Measurements from ENCODE around the gene OGFRL1. TPM values are rescaled to one million over a fixed set of nuclear protein-coding genes. Genes with fewer than 3 reads are reported as not detected.
"Not testable (repeated sequence)": the region's sequence is repeated elsewhere in the genome, so short reads cannot be mapped to it uniquely, and the experiment has no call there.

OGFRL1 gene
- 9.4 TPM for total RNA-seq

GRCh38 chr6:71288228-71289038 lies at the start of gene OGFRL1:
OGFRL1 (plus strand) TSS chr6:71288811; CDS start chr6:71288937, 126 bp downstream.
- peak; percentile 72 for DNase-seq (ENCODE audit: low spot score)

DNA sequence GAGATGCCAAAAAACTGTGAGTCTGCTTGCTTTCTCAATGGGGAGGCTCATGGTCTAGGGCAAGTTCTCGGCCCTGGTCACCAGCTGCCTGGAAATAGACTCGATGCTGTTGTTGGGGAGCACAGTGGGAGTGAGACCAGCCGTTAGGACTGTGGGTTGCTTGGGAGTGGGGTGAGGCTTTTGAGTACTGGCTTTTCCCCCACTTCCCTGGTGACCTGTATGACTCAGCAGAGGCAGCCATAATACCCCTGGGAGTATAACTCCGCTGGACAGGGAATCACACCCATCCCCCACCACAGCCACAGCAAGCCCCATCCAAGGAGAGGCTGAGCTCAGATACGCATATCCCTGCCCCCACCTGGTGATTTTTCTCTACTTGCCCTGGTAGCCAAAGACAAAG lies 48.9 kb upstream of the OGFRL1 start:
- no peak for DNase-seq (ENCODE audit: low spot score)

DNA sequence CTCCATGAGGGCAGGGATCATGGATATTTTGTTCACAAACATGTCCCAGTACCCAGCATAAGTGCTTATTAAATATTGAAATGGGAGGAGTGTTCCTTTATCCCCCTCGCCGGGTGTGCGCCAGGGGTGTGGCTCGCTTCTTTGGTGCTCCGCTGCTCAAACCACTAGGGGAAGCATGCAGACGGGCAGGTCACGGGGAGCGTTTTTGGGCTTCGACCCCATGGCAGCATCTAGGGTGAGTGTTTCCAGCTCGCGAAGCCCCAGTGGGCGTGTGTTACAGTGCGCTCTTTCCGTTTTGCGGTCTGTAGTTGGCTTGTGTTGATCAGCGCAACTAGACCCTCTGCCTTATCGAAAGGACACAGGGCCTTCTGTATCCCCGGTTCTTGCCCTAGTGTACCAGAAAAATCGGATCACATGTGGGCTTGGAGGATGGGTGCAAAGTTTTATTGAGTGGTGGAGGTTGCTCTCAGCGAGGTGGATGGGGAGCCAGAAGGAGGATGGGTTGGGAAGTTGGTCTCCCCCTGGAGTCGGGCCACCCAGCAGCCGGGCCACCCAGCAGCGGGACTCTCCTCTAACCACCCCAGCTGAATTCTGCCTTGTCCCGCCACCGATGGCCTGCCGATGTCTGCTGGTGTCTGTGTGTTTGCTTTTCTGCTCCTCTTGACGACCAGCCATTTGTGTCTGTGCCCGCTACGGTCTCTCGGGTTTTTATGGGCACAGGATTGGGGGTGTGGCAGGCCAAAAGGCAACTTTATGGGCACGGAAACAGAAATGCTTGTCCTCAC lies 43.2 kb upstream of the OGFRL1 start:
- DNase-seq (ENCODE audit: low spot score): no peak

DNA sequence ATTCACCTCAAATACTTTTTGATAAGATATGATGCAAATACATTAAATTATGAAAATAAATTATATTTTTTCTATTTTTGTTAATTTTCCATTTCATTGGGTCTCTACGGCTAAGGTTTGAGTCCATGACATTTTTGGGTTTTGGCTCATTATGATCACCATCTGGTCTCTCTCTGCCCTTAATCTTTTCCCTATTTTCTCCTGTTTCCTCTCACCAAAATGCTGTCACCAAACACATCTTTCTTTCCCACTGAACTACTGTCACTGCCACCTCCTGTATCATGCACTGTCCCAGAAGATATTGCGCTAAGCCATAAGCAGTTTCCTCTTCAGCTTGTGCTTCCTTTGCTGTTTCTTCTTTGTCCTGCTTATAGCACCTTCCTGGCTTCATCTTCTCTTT lies 42.0 kb upstream of the OGFRL1 start:
- DNase-seq (ENCODE audit: low spot score): no peak

GRCh38 chr6:71248306-71248765 lies 40.3 kb upstream of the OGFRL1 start:
- DNase-seq (ENCODE audit: low spot score): no peak

GRCh38 chr6:71248878-71249544 lies 39.6 kb upstream of the OGFRL1 start:
- DNase-seq (ENCODE audit: low spot score): no peak

- DNase-seq (ENCODE audit: low spot score): no peak
Observed at GRCh38 chr6:71250099-71250602, 38.5 kb upstream of the OGFRL1 start.

- no peak for DNase-seq (ENCODE audit: low spot score)
Observed at GRCh38 chr6:71252410-71252809, 36.2 kb upstream of the OGFRL1 start.

DNA sequence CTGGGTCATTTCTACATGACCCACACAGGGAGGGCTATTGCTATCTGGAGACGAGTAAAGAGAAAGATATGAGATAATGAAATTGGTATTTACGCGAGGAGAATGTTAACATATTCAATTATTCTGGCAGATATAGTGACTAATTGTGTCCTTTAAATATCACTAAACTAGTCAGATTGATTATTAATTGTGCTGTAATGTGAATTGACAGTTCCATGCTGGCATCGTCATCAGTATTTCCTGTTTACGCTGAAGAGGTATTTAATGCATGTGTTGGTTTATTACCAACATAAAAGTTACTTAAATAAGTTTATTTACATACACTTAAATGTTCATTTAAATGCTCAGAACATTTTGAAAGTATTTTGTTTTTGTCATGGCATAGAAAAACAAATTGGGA lies 35.7 kb upstream of the OGFRL1 start:
- no peak for DNase-seq (ENCODE audit: low spot score)

DNA sequence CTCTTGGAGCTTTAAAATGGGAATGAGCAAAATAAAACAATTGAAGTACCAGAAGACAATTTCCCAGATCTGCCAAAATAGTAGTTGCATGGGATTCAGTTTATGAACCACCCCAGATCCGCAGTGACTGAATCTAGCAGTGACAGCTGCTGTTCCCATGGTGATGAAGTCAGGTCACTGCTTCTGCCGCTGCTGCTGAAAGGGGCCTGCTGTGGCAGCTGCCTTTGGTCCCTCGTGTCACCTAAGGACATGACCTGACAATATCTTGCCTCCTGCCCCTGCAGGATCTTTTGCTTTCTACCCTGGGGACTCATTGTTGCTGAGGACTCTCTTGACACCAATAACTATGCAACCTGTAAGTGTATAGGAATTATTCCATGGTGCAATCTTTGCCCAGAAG lies 34.3 kb upstream of the OGFRL1 start:
- DNase-seq (ENCODE audit: low spot score): no peak

DNA sequence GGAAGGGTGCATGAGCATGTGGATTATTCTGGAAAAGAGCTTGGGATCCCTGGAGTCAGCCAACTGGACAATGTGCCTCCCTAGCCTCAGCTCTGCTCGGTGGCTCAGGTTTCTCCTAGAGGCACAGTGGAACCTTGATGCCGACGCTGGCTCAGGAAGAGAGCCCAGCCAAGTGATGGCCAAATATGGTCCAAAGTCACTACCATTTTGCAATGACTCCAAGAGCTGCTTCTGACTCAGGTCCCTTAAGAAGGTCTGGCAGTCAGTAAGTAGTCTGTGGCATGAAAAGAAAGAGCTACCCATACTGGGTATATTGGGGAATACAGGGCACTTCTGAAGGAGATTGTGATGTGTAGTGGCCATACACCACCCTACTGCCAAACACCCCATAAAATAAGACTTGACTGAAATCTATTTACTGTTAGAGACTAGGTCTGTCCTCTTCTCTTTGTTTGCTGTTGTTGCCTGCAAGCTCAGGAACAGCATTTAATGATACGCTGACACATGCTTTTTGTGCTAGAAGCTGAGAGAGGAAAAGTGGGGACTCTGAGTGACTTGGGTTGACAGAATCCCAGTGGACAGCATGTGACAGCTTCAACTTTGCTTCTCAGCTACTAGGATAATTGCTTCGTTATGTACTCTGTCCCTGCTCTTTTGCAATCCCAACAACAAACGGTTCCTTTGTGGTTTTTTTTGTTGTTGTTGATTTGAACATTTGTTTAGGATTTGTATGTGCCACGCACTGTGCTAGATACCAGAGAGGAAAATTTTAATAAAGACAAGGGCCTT lies 30.3 kb upstream of the OGFRL1 start:
- no peak for DNase-seq (ENCODE audit: low spot score)

DNA sequence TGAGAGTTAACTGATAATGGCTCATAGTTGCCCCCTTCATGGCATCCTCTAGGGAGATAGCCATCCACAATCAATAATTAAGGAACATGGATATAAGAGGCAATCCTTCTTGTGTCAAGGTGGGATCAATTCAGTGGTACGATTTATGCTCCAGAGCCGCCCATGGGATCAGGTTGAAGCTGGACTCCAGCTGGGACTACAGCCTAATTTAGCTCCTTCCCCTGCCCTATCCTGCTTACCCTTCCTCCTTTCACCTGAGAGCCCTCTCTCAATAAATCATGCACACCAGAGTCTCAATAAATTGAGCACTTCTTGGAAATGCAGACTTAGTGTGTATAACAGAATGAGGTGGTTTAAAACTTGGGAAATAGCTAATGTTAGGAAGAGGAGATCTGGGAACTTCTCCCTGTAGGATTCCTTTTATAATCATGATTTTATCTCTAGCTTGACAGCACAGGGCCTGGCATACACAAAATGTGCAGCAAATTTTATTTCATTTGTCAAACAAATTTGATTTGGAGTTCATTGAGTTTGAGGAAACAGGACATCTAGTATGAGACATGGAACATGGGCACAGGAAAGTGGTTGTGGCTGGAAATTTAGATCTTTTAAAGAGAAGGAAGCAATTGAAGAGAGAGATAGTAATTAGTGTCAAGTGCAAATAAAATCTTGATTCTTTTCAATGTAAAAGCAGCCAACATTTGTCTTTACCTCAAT lies 28.6 kb upstream of the OGFRL1 start:
- DNase-seq (ENCODE audit: low spot score): no peak

- no peak for DNase-seq (ENCODE audit: low spot score)
Observed at GRCh38 chr6:71262914-71263313, 25.7 kb upstream of the OGFRL1 start.

- DNase-seq (ENCODE audit: low spot score): not testable (repeated sequence)
Observed at GRCh38 chr6:71266392-71266791, 22.2 kb upstream of the OGFRL1 start.

GRCh38 chr6:71268735-71269437 lies 19.7 kb upstream of the OGFRL1 start:
- DNase-seq (ENCODE audit: low spot score): no peak

- DNase-seq (ENCODE audit: low spot score): no peak
Observed at GRCh38 chr6:71277926-71278600, 10.5 kb upstream of the OGFRL1 start.

GRCh38 chr6:71279321-71279720 lies 9.3 kb upstream of the OGFRL1 start:
- no peak for DNase-seq (ENCODE audit: low spot score)

GRCh38 chr6:71279740-71280139 lies 8.9 kb upstream of the OGFRL1 start:
- DNase-seq (ENCODE audit: low spot score): no peak

- no peak for DNase-seq (ENCODE audit: low spot score)
Observed at GRCh38 chr6:71280701-71281100, 7.9 kb upstream of the OGFRL1 start.

DNA sequence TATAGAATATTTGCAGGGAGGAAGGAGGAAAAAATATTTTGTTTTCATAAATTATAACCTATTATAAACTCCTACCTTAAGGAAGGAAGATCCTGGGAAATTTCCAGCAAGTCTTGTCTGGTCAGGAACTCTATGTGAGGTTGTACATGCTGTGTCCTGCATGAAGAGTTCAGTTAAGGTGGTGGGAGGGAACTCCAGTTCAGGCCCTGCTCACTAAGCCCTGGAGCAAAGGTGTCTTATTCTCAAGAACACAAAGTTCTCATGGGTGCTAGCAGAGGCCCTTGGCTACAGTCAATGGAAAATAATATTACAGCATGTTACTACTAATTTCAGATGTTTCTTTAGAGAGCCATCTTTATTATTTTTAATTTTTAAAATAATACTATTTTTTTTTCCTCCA lies 3.8 kb upstream of the OGFRL1 start:
- no peak for DNase-seq (ENCODE audit: low spot score)

Data from ureter (tissue), 1 donor.